ENCODE data around the gene BICD2.

The BICD2 gene

GRCh38 chr9:92665836-92666235 is 98.8 kb downstream of the BICD2 start:
- no peak for DNase-seq

- DNase-seq, result peak; percentile 56
These were observed 100.1 kb downstream of the BICD2 start for GRCh38 chr9:92664394-92665152.

- no peak for DNase-seq
These were observed 100.7 kb downstream of the BICD2 start for GRCh38 chr9:92663951-92664350.

GRCh38 chr9:92663126-92663525 is 101.5 kb downstream of the BICD2 start:
- no peak for DNase-seq

GRCh38 chr9:92661743-92662142 is 102.9 kb downstream of the BICD2 start:
- no peak for DNase-seq
